ENCODE data around the gene AGBL5. TPM values are rescaled to one million over a fixed set of nuclear protein-coding genes. Genes with fewer than 3 reads are reported as not detected.

The AGBL5 gene
- total and polyA plus RNA-seq, 9 of the 15 experiments (the other 6 are each of a cell fraction or from before 2014, with no cell fraction given), result 3.3 to 52.7 (median 26.2) TPM

- no peak for TF ChIP-seq MAFK (IDR thresholded peaks at IDR 0.05; ENCODE audit: low read length)
- no peak for TF ChIP-seq ZNF3 (CRISPR knock-in tag; IDR thresholded peaks at IDR 0.05)
- no peak for TF ChIP-seq PCBP2 (IDR thresholded peaks at IDR 0.05; ENCODE audit: low read depth, low read length, poor library complexity, severe bottlenecking)
- TF ChIP-seq PKNOX1 (IDR thresholded peaks at IDR 0.05), result peak; percentile 69
- TF ChIP-seq HINFP (tag; conservative IDR thresholded peaks at IDR 0.05; ENCODE audit: low read depth), result no peak
- TF ChIP-seq FOSL1 (tag; conservative IDR thresholded peaks at IDR 0.05), result peak; percentile 43; the same call in 1 of the 2 replicates
- TF ChIP-seq BRD9 (IDR thresholded peaks at IDR 0.05; ENCODE audit: low read depth, partially characterized antibody), result no peak
- TF ChIP-seq TCF15 (CRISPR knock-in tag; IDR thresholded peaks at IDR 0.05), result no peak
- TF ChIP-seq MCM5 (IDR thresholded peaks at IDR 0.05; ENCODE audit: low read depth), result no peak
- no peak for TF ChIP-seq ZFP1 (CRISPR knock-in tag; IDR thresholded peaks at IDR 0.05)
- TF ChIP-seq MED1 (CRISPR knock-in tag; IDR thresholded peaks at IDR 0.05; ENCODE audit: borderline replicate concordance), result no peak
- TF ChIP-seq NFXL1 (CRISPR knock-in tag; IDR thresholded peaks at IDR 0.05), result no peak
- TF ChIP-seq RBBP5 (IDR thresholded peaks at IDR 0.05; ENCODE audit: borderline replicate concordance, insufficient read depth, low read length, poor library complexity, severe bottlenecking), result peak; percentile 77
- no peak for TF ChIP-seq ATF1 (CRISPR knock-in tag; IDR thresholded peaks at IDR 0.05)
- peak; percentile 81 for TF ChIP-seq ATF1 (tag; IDR thresholded peaks at IDR 0.05)
- no peak for TF ChIP-seq ZNF121 (CRISPR knock-in tag; conservative IDR thresholded peaks at IDR 0.05)
- TF ChIP-seq ZNF449 (CRISPR knock-in tag; IDR thresholded peaks at IDR 0.05), result no peak
- TF ChIP-seq SRSF7 (optimal IDR thresholded peaks at IDR 0.05; ENCODE audit: low read depth, low read length), result no peak
- TF ChIP-seq SIN3A (IDR thresholded peaks at IDR 0.05; ENCODE audit: borderline replicate concordance in 2 of 2, control insufficient read depth in 1 of 2, low read depth in 2 of 2, low read length in 2 of 2), result peak in 1 of 2 experiments; percentile 91; a peak in 1 of 4 replicates
- no peak for TF ChIP-seq CBFA2T3 (IDR thresholded peaks at IDR 0.05)
- no peak for TF ChIP-seq FOXO4 (CRISPR knock-in tag; IDR thresholded peaks at IDR 0.05)
- no peak for TF ChIP-seq CBX2 (IDR thresholded peaks at IDR 0.05; ENCODE audit: insufficient read depth, low read length, poor library complexity, severe bottlenecking)
- TF ChIP-seq ZFP30 (CRISPR knock-in tag; IDR thresholded peaks at IDR 0.05; ENCODE audit: borderline replicate concordance), result no peak
Measured at GRCh38 chr2:27032495-27033252, 18.8 kb upstream of the AGBL5 start, which contains the start of gene TMEM214 (continued).
